Ascending aorta (tissue), 2 donors: ENCODE results near the gene SLC24A3. TPM values are rescaled to one million over a fixed set of nuclear protein-coding genes. Genes with fewer than 3 reads are reported as not detected.
A peak's percentile ranks its signal among the peaks of the same experiment; 100 is the strongest.

ENCODE experiments used
- DNase-seq, 2 donors: peaks; one replicate each; pipeline ENCODE4 v3.0.0-alpha.2; 2019; ENCODE audit warnings: low spot score in 2 of 2
- H3K27ac ChIP-seq, 2 donors: fragments of 200-600 bp; sonication (generic); one replicate each; pipeline ENCODE4 v1.5.1; 2016 to 2017; ENCODE audit warnings: mild to moderate bottlenecking in 1 of 2
- H3K27me3 ChIP-seq: fragments of 200-600 bp; sonication (generic); one replicate; pipeline ENCODE4 v1.5.1; 2017
- H3K36me3 ChIP-seq, 2 donors: fragments of 200-600 bp; sonication (generic); one replicate each; pipeline ENCODE4 v1.5.1; 2016
- H3K4me1 ChIP-seq, 2 donors: fragments of 200-600 bp; sonication (generic); one replicate each; pipeline ENCODE4 v1.5.1; 2016 to 2017; ENCODE audit warnings: mild to moderate bottlenecking in 1 of 2
- H3K4me3 ChIP-seq, 2 donors: fragments of 200-600 bp; sonication (generic); one replicate each; pipeline ENCODE4 v1.5.1; 2016 to 2017; ENCODE audit warnings: mild to moderate bottlenecking in 1 of 2
- H3K9me3 ChIP-seq, 2 donors: fragments of 200-600 bp; sonication (generic); one replicate each; pipeline ENCODE4 v1.5.1; 2016
- CTCF ChIP-seq, 3 experiments: fragments of 200-600 bp in 2 of 3; fragments of 450-650 bp in 1 of 3; sonication (generic) in 2 of 3; IDR thresholded peaks; one replicate each; pipeline ENCODE4 v1.5.1; 2016 to 2019; ENCODE audit warnings: antibody characterized with exemption in 3 of 3, mild to moderate bottlenecking in 1 of 3, moderate library complexity in 1 of 3
- intact Hi-C: fragments of 100-400 bp; cut with DNase I; formaldehyde crosslinking; loops from one replicate; pipeline ENCODE4 v1.15.1; 2023
- total RNA-seq: library from RNA; depleted of rRNA; stranded (reverse); fragments of >200 nt; gene quantifications from one replicate; pipeline ENCODE4 v1.1.0, GENCODE V29; 2016

Gene SLC24A3
- total RNA-seq, 1 donor from 2014 or later = 12.9 TPM

- Histone ChIP-seq H3K27me3 (no peaks in the 10 kb centered on the region), H3K36me3 (no peaks in the 10 kb centered on the region), H3K4me3 (no peak overlapping the region), H3K9me3 (no peaks in the 10 kb centered on the region), H3K27ac (no peak overlapping the region), H3K4me1 (peaks cover 4 to 9% of the 10 kb centered on the region in 2 donors)
- TF ChIP-seq CTCF (IDR thresholded peaks at IDR 0.05) = no peak
- intact Hi-C loops = no loop called here
- DNase-seq = no peak
Measured at GRCh38 chr20:19283490-19284025, 71.1 kb downstream of the SLC24A3 start.

- TF ChIP-seq CTCF (IDR thresholded peaks at IDR 0.05) = no peak
- no peak overlapping the region for H3K4me3 ChIP-seq
- H3K4me1 ChIP-seq = peaks cover 4 to 9% of the 10 kb centered on the region in 2 donors
- H3K27me3 ChIP-seq = no peaks in the 10 kb centered on the region
- H3K27ac ChIP-seq = peak overlapping the region; percentile 7 to 18
- DNase-seq = no peak
- no peaks in the 10 kb centered on the region for H3K9me3 ChIP-seq
- no peaks in the 10 kb centered on the region for H3K36me3 ChIP-seq
- intact Hi-C loops = no loop called here
Measured at GRCh38 chr20:19284400-19285178, 72.1 kb downstream of the SLC24A3 start.

GRCh38 chr20:19285436-19285835 is 73.0 kb downstream of the SLC24A3 start:
- no peak overlapping the region for H3K4me3 ChIP-seq
- no peak for TF ChIP-seq CTCF (IDR thresholded peaks at IDR 0.05)
- H3K36me3 ChIP-seq = no peaks in the 10 kb centered on the region
- H3K27me3 ChIP-seq = no peaks in the 10 kb centered on the region
- no peak for DNase-seq
- H3K27ac ChIP-seq = no peak overlapping the region
- no peaks in the 10 kb centered on the region for H3K9me3 ChIP-seq
- intact Hi-C loops = no loop called here
- peaks cover 4 to 9% of the 10 kb centered on the region in 2 donors for H3K4me1 ChIP-seq

- H3K27me3 ChIP-seq = no peaks in the 10 kb centered on the region
- no peaks in the 10 kb centered on the region for H3K36me3 ChIP-seq
- H3K4me3 ChIP-seq = no peak overlapping the region
- peaks cover 4 to 18% of the 10 kb centered on the region in 2 donors for H3K4me1 ChIP-seq
- H3K9me3 ChIP-seq = no peaks in the 10 kb centered on the region
- intact Hi-C loops = no loop called here
- no peak overlapping the region for H3K27ac ChIP-seq
- TF ChIP-seq CTCF (IDR thresholded peaks at IDR 0.05) = no peak
- no peak for DNase-seq
Measured at GRCh38 chr20:19288061-19288460, 75.6 kb downstream of the SLC24A3 start.

- DNase-seq = no peak
- TF ChIP-seq CTCF (IDR thresholded peaks at IDR 0.05) = no peak
- Histone ChIP-seq H3K4me1 (peaks cover 4 to 18% of the 10 kb centered on the region in 2 donors), H3K36me3 (no peaks in the 10 kb centered on the region), H3K4me3 (no peak overlapping the region), H3K9me3 (no peaks in the 10 kb centered on the region), H3K27me3 (no peaks in the 10 kb centered on the region), H3K27ac (no peak overlapping the region)
- intact Hi-C loops = no loop called here
Measured at GRCh38 chr20:19288636-19289035, 76.2 kb downstream of the SLC24A3 start.
